GM21737 (cell line): ENCODE results near the gene SYT3.

Source experiments
- ATAC-seq: cut with Tn5 transposase; IDR thresholded peaks from one replicate; pipeline ENCODE4 v1.9.1; 2021; ENCODE audit warnings: mild to moderate bottlenecking, moderate library complexity; ENCODE audit not compliant: unreplicated experiment

The SYT3 gene

GRCh38 chr19:50639121-50640112, at the start of gene SYT3:
SYT3 (minus strand) TSS chr19:50639881; CDS start chr19:50637411, 2,470 bp downstream.
- no peak for ATAC-seq

GRCh38 chr19:50688766-50689165, 49.1 kb upstream of the SYT3 start:
- ATAC-seq: no peak

DNA sequence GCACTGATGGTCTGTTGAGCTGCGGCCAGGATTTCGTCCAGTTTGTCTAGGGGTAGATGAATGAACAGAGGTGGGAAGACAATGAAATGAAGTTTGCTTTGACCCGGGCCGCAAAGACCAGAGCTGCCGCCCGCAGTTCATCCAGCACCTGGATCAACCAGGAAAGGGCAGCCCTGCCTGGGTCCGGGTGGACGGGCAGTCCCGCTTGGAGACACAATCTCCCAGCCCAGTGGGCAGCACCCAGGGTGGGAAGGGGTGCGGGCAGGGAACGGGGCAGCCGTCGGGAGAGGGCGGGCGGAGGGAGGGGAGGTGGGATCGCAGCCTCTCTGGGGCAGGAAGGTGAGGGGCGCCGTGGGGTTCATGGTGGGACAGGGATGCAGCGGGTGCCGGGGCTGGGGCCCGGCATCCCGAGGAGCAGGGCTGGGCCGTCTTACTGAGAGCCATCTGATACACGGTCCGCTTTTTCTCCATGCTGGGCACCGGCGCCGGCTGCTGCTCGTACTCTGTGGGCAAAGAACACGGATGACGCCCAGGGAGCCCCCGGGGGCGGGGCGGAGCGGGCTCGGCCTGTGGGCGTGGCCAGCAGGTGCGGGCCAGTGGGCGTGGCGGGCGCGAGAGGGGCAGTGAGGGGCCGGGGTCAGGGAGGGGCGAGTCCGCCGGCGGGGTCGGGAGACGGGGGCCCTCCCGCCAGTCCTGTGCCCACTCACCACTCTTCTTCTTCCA, 46.8 kb upstream of the SYT3 start:
- ATAC-seq: no peak

GRCh38 chr19:50679177-50680125, 39.8 kb upstream of the SYT3 start:
- no peak for ATAC-seq

- no peak for ATAC-seq
Observed at GRCh38 chr19:50678323-50678722, 38.6 kb upstream of the SYT3 start.

GRCh38 chr19:50677636-50678035, 38.0 kb upstream of the SYT3 start:
- ATAC-seq: no peak

DNA sequence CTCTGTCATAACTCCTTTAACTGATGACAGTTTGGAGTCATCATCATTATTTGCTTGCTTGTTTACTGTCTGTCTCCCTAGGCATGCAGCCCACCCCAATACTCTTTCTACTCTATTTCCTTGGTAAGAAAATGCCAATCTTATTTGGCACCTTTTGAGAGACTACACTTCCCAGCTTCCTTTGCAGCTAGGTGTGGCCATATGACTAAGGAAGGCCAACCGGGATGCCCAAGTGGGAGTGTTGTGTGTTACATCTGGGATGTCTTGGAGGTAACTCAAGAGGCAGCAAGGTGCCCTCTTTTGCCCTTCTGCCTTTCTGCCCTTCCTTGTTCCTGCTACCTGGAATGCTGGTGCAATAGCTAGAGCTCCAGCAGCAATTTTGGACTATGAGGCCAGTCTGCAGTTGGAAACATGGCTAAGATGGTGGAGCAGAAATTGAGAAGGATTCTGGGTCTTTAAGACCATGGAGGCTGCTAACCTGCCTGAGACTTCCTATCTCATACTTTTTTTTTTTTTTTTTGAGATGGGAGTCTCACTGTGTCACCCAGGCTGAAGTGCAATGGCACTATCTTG, 37.0 kb upstream of the SYT3 start:
- ATAC-seq: no peak

GRCh38 chr19:50673118-50673517, 33.4 kb upstream of the SYT3 start:
- no peak for ATAC-seq

- no peak for ATAC-seq
Observed at GRCh38 chr19:50670102-50670380, 30.4 kb upstream of the SYT3 start.

DNA sequence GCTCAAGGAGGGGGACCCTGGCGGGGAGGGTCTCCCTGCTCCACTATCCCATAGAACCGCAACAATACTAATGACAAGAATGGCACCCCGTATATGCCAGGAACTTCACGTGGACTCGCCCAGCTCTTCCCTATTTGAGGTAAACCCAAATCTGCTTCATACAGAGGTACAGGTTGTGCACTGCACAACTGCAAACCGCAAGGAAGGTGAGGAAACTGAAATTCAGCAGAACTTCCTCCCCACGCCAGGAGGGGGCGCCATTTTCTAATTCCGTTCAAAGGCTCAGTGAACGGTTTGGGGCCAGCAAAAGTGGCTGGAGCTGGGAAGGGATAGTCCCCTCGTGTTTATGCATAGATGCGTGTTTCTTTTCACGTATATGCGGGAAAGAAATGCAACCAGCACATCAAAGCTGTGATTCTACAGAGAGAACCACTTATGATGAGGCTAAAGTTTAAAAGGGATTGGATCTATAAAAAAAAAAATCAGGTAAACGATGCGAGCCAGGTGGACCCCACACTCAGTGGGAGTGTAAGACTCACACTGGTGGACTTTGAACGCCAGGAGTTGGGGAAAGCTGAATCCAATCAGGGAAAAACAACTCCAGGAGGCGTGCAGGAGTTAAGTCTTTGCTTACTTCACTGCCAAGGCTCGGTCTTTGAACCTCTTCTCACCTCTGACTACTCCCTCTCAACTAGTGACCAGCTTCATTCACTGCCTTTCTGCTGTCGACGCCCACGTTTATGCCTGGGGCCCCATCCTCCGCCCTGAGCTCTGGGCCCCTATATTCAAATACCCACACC, 29.8 kb upstream of the SYT3 start:
- ATAC-seq: no peak

DNA sequence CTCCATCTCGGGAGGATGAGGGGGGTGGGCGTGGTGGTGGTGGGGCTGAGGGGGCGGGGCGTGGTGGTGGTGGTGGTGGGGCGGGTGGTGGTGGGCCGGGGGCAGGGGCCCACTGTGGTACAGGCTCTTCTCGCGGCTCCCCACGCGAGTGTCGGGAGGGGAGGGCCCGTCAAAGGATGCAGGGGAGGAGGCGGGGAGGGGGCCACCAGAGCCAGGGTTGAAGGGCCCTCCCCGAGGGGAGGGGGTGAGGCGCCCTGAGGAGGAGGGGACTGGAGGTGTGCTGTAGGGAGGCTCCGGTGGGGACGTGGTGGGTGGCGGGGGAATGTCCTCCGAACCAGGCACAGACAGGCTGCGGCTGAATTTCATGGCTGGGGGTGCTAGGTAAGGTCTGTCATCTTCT, 29.2 kb upstream of the SYT3 start:
- ATAC-seq: no peak

GRCh38 chr19:50668416-50668815, 28.7 kb upstream of the SYT3 start:
- no peak for ATAC-seq

DNA sequence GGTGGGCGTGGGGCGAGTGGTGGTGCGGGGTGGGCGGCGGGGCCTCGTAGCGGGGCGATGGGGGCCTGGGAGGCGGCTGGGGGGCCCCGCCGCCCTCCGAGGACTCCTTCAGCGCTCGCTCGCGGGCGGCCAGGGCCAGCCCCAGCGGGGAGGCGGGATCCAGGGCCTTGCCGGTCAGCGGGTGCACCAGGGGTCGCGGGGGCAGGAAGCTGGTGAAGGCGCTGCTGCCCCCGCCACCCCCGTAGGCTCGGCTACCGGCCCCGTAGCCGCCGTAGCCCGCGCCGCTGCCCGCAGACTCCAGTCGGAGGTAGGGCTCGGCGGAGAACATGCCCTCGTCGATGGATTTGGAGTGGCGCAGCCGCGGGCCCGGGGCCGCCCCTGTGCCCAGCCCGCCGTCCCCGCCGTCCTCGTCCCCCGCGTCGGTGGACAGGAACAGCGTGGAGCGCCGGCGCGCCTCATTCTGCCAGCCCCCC, 28.1 kb upstream of the SYT3 start:
- no peak for ATAC-seq

GRCh38 chr19:50667177-50667758, 27.6 kb upstream of the SYT3 start:
- no peak for ATAC-seq

- no peak for ATAC-seq
Observed at GRCh38 chr19:50666346-50667176, 26.9 kb upstream of the SYT3 start.

DNA sequence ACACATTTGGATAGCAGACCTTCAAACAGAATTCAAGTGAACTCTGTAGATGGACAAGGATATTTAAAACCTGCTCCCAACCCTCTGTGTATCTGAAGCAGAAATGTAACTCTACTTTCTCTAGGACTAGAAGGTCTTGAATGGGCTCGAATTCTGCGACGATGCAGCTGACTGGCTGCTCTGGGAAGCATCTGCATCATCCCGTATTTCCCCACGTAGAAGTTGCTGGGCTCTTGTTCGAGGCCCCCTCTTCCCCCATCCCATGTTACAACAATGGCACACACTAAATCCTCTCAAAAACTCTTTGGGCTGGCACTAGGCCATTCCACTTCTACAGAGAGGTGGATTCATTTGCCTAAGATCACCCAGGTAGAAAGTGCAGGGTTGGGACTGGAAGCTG, 24.5 kb upstream of the SYT3 start:
- no peak for ATAC-seq

DNA sequence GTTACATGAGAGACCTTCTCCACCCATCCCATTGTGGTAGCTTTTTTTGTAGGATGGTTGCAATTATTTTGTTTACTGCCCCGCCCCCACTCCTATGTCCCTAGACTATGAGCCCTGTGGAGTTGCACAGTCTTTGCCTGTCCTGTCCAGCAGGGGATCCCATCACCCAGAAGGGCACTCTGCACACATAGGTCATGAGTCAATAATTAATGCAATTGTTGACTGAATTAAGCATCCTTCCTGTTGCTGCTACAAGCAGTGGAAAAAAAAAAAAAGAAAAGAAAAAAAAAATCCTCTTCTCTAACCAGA, 23.8 kb upstream of the SYT3 start:
- ATAC-seq: no peak

DNA sequence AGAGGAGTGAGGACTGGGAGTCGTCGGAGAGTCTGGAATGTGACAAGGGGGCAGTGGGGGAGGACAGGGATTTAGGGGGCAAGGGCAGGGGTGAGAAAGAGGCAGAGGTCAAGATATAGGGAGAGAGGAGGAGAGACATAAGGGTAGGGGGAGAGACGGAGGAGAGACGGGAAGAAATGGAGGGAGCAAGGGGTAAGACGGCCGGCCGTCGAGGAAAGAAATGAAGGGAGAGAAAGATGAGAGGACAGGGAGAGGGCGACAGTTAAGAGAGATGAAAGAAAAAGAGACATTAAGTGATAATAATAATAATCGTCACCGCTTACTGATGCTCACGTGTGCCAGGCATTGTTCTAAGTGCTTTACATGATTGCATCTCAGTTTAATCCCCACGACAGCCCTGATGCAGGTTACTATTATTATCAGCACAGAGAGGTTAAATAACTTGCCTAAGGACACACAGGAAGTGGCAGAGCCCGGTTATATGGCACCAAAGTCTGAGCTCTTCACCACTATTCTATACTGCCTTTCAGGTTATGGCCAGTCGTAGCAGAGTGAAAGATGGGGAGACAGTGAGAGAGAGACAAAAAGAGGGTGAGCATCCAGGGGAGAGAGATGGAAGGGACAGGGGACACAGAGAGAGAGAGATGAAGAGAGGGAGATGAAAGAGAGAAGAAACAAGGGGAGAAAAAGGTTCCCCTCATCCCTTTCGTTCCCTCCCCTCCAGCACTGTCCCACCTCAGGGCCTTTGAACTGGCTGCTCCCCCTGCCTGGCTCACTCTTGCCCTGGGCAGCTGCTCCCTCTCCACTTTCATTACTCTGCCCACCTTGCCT, 23.2 kb upstream of the SYT3 start:
- no peak for ATAC-seq
